WERI-Rb-1 (cell line): Measurements from ENCODE around the gene PLEKHA6.

Experiments used
- DNase-seq: peaks from one replicate; pipeline ENCODE4 v3.0.0-alpha.2; 2020
- H3K27ac ChIP-seq: fragments of 250-450 bp; sonication (Bioruptor Pico); 2 replicates; pipeline ENCODE4 v1.5.1; 2020; ENCODE audit warnings: mild to moderate bottlenecking, moderate library complexity
- H3K27me3 ChIP-seq: fragments of 250-450 bp; sonication (Bioruptor Pico); 2 replicates; pipeline ENCODE4 v1.5.1; 2021; ENCODE audit warnings: mild to moderate bottlenecking, low read depth, moderate library complexity; ENCODE audit not compliant: insufficient read depth, severe bottlenecking
- H3K36me3 ChIP-seq: fragments of 250-450 bp; sonication (Bioruptor Pico); 2 replicates; pipeline ENCODE4 v1.5.1; 2020; ENCODE audit warnings: mild to moderate bottlenecking, moderate library complexity
- H3K4me3 ChIP-seq: 2 replicates; pipeline ENCODE4 v1.5.1; 2011; ENCODE audit warnings: low read depth, mild to moderate bottlenecking, control low read depth, low read length
- H3K9me3 ChIP-seq: fragments of 250-450 bp; sonication (Bioruptor Pico); 2 replicates; pipeline ENCODE4 v1.5.1; 2021; ENCODE audit warnings: mild to moderate bottlenecking, moderate library complexity; ENCODE audit not compliant: severe bottlenecking
- TF ChIP-seq, protein P1 (sequence below): IDR thresholded peaks from 2 replicates; pipeline ENCODE4 v1.5.1; 2011; ENCODE audit warnings: low read depth, mild to moderate bottlenecking, control low read depth, inconsistent platforms, low read length

PLEKHA6 gene

DNA sequence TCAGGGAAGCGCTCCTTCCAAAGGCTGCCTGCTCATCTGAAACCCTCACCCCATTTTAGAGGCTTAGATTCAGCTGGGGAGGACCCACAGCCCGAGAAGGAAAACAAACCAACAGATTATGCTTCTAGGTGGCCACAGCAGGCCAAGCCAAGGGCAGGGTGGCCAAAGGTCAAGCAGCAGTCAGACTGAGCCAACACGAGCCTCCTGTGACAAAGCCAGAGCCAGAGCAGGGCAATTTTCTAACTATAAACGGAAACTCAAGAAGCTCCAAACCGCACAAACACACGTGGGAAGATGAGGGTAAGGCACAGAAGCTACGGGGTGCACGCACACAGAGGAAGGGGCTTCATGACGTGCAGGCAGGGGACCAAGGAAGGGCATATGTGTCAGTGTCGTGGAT is 64.1 kb downstream of the PLEKHA6 start:
- Histone ChIP-seq H3K9me3 (no peaks in the 10 kb centered on the region), H3K36me3 (no peaks in the 10 kb centered on the region), H3K4me3 (no peak overlapping the region), H3K27ac (no peak overlapping the region), H3K27me3 (no peaks in the 10 kb centered on the region)
- TF ChIP-seq, protein P1, sequence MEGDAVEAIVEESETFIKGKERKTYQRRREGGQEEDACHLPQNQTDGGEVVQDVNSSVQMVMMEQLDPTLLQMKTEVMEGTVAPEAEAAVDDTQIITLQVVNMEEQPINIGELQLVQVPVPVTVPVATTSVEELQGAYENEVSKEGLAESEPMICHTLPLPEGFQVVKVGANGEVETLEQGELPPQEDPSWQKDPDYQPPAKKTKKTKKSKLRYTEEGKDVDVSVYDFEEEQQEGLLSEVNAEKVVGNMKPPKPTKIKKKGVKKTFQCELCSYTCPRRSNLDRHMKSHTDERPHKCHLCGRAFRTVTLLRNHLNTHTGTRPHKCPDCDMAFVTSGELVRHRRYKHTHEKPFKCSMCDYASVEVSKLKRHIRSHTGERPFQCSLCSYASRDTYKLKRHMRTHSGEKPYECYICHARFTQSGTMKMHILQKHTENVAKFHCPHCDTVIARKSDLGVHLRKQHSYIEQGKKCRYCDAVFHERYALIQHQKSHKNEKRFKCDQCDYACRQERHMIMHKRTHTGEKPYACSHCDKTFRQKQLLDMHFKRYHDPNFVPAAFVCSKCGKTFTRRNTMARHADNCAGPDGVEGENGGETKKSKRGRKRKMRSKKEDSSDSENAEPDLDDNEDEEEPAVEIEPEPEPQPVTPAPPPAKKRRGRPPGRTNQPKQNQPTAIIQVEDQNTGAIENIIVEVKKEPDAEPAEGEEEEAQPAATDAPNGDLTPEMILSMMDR = no peak
- no peak for DNase-seq

DNA sequence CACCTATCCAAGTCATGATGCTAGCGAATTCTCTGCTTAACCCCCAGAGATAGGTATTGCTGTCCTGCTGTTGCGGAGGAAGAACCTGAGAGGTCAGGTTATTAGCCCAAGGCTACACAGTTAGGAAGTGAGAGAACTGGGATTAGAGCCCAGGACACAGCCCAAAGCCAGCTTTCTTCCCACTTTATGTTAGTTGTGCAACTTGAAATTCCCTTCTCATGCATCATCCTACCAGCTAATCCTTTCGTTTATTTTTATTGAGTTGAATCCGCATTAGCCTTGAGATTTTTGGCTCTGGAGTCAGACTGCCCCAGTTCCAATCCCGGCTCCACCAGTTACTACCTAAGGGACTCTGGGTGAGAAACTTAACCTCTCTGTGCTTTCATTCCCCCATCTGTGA is 65.4 kb downstream of the PLEKHA6 start:
- TF ChIP-seq, protein P1 = no peak
- DNase-seq = no peak
- H3K36me3 ChIP-seq = no peaks in the 10 kb centered on the region
- no peak overlapping the region for H3K4me3 ChIP-seq
- H3K9me3 ChIP-seq = no peaks in the 10 kb centered on the region
- no peak overlapping the region for H3K27ac ChIP-seq
- H3K27me3 ChIP-seq = no peaks in the 10 kb centered on the region

DNA sequence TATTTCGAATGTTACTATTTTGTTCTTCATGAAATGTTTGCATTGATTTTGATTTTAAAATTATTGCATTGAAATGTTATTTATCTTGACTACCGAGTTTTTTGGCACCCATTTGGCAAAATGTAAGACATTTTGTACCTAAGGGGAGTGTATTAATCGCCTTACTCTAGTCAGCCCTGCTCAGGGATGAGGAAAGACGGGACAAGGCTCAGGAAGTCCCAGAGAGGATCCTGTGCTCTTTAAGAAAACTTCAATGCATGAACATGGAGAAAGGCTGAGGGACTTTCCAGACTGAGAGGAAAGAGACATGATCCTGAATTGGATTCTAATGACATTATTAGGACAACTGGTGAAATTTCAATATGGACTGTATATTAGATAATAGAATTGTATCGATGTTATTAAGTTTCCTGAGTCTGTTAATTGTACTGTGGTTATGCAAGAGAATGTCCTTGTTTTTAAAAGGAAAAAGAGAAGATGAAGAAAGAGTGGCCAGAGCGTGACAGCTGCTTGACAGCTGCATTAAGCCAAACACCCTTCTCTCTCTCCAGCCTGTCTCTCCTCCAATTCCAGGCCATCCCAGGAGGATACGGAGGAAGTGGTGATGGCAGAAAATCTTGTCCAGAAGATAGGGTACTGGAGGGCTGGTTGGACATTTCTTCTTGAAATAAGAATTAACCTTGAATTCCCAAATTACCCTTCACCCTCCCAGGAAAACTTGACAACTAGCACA is 66.0 kb downstream of the PLEKHA6 start:
- H3K27me3 ChIP-seq = no peaks in the 10 kb centered on the region
- H3K27ac ChIP-seq = no peak overlapping the region

DNA sequence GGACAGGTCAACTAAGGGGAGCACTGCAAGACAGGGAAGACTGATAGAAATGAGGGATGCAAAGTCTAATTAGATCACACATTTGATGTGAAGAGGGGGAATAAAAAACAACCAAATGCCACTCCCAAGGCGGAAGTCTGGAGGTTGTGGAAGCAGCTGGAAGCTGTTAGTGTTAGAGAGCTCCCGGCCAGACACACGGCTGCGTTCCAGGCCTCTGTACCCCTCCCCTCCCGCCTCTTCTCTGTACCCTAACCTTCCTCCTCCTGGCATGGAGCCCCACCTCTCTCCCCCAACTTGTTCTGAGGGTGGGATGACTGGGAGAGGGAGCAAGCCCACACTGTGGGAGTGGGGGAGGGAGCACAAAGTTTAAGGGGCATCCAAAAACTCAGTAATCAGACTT is 67.0 kb downstream of the PLEKHA6 start:
- Histone ChIP-seq H3K27ac (no peak overlapping the region), H3K9me3 (no peaks in the 10 kb centered on the region), H3K4me3 (no peak overlapping the region), H3K27me3 (no peaks in the 10 kb centered on the region), H3K36me3 (no peaks in the 10 kb centered on the region)
- no peak for DNase-seq
- TF ChIP-seq, protein P1 = no peak

More for the DNA sequence above, 66.0 kb downstream of the PLEKHA6 start:
- H3K4me3 ChIP-seq = no peak overlapping the region
- no peak for DNase-seq
- H3K36me3 ChIP-seq = no peaks in the 10 kb centered on the region
- TF ChIP-seq, protein P1 = no peak
- no peaks in the 10 kb centered on the region for H3K9me3 ChIP-seq

DNA sequence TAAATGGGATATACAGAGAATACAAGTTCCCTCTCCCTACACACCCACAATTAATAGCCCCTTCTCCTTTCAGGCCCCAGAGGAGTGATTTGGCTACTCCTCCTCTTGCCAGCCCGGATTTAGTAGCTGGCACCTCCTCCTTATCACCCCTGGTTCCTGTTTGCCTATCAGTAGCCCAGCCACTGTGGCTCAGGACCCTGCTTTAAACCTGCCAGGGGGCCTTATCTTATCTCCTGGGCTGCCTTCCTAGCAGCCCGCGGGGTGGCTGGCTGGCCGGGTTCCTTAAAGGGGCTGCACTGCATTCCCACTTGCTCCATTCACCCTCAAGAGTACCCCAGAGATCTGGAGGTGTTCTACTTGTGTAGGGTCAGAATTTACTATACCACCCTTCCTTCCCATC is 70.4 kb downstream of the PLEKHA6 start:
- TF ChIP-seq, protein P1 = no peak
- Histone ChIP-seq H3K9me3 (no peaks in the 10 kb centered on the region), H3K27me3 (no peaks in the 10 kb centered on the region), H3K36me3 (no peaks in the 10 kb centered on the region), H3K4me3 (no peak overlapping the region), H3K27ac (no peak overlapping the region)
- no peak for DNase-seq
